Esophagus squamous epithelium (tissue), 5 donors: ENCODE results near the gene RBMS3. TPM values are rescaled to one million over a fixed set of nuclear protein-coding genes. Genes with fewer than 3 reads are reported as not detected.

ENCODE experiments used
- DNase-seq: peaks from one replicate; lab custom pipeline; 2025; lab: John Stamatoyannopoulos, UW
- H3K27ac ChIP-seq, 4 donors: fragments of 200-600 bp; sonication (generic); one replicate each; pipeline ENCODE4 v1.5.1; 2016 to 2019; ENCODE audit warnings: mild to moderate bottlenecking in 1 of 4
- H3K27me3 ChIP-seq, 4 donors: fragments of 200-600 bp; sonication (generic); 1 replicate in 3 of 4; 2 replicates in 1 of 4; pipeline versions ENCODE4 v1.5.1 to v1.6.0; 2017 to 2021; ENCODE audit warnings: antibody characterized with exemption in 1 of 4
- H3K36me3 ChIP-seq, 3 donors: fragments of 200-600 bp; sonication (generic); one replicate each; pipeline ENCODE4 v1.5.1; 2016 to 2019
- H3K4me1 ChIP-seq, 3 donors: fragments of 200-600 bp; sonication (generic); one replicate each; pipeline ENCODE4 v1.5.1; 2017 to 2019
- H3K4me3 ChIP-seq, 4 donors: fragments of 200-600 bp; sonication (generic); 1 replicate in 3 of 4; 2 replicates in 1 of 4; pipeline ENCODE4 v1.5.1; 2016 to 2019; ENCODE audit warnings: mild to moderate bottlenecking in 2 of 4, moderate library complexity in 1 of 4
- H3K9me3 ChIP-seq, 3 donors: fragments of 200-600 bp; sonication (generic); one replicate each; pipeline ENCODE4 v1.5.1; 2016 to 2019
- CTCF ChIP-seq, 6 experiments: fragments of 450-650 bp in 4 of 6; fragments of 200-600 bp in 2 of 6; sonication (generic) in 2 of 6; IDR thresholded peaks; one replicate each; pipeline ENCODE4 v1.5.1; 2016 to 2019; ENCODE audit warnings: antibody characterized with exemption in 6 of 6, mild to moderate bottlenecking in 4 of 6, moderate library complexity in 4 of 6
- POLR2A ChIP-seq, 4 donors: fragments of 450-650 bp; IDR thresholded peaks; one replicate each; pipeline ENCODE4 v1.6.1; 2017; ENCODE audit warnings: antibody characterized with exemption in 4 of 4, mild to moderate bottlenecking in 4 of 4, moderate library complexity in 3 of 4
- WGBS, 2 donors: methylation state at CpG; one replicate each; pipeline ENCODE4 v1.1.5; 2018; 5-methylcytosine and 5-hydroxymethylcytosine counted together
- intact Hi-C: fragments of 100-400 bp; cut with DNase I; formaldehyde crosslinking; loops from one replicate; pipeline ENCODE4 v1.15.0; 2022
- total RNA-seq, 4 donors: library from RNA; depleted of rRNA; stranded (reverse); fragments of >200 nt; gene quantifications; one replicate each; pipeline ENCODE4 v1.1.0, GENCODE V29; 2016
- donor health status: DM: yes; HTN: yes; CAD: no.

Gene RBMS3
- total RNA-seq, 4 donors from 2014 or later, result 0.57 to 35.7 (median 6.1) TPM

GRCh38 chr3:29912600-29913288 lies 631.9 kb downstream of the RBMS3 start:
- 86 to 94% methylated on average over 2 of the region's 2 CpGs for whole genome bisulfite sequencing, 2 donors
- intact Hi-C loops, result no loop called here
- TF ChIP-seq POLR2A (IDR thresholded peaks at IDR 0.05), result no peak
- TF ChIP-seq CTCF (IDR thresholded peaks at IDR 0.05), result no peak
- no peaks in the 10 kb centered on the region for H3K9me3 ChIP-seq
- H3K27me3 ChIP-seq, result no peaks in the 10 kb centered on the region
- no peaks in the 10 kb centered on the region for H3K36me3 ChIP-seq
- H3K27ac ChIP-seq, result no peak overlapping the region
- no peak for DNase-seq
- no peak overlapping the region for H3K4me3 ChIP-seq
- peaks cover 0 to 13% (median 0%) of the 10 kb centered on the region in 3 donors for H3K4me1 ChIP-seq

- intact Hi-C loops, result no loop called here
- TF ChIP-seq POLR2A (IDR thresholded peaks at IDR 0.05), result no peak
- TF ChIP-seq CTCF (IDR thresholded peaks at IDR 0.05), result no peak
- 20 to 27% methylated on average over 3 of the region's 3 CpGs for WGBS, 2 donors
- H3K27ac ChIP-seq, result no peak overlapping the region
- H3K36me3 ChIP-seq, result no peaks in the 10 kb centered on the region
- peaks cover 0 to 13% (median 0%) of the 10 kb centered on the region in 3 donors for H3K4me1 ChIP-seq
- no peak for DNase-seq
- H3K27me3 ChIP-seq, result no peaks in the 10 kb centered on the region
- no peaks in the 10 kb centered on the region for H3K9me3 ChIP-seq
- no peak overlapping the region for H3K4me3 ChIP-seq
Measured at GRCh38 chr3:29914861-29915524, 634.1 kb downstream of the RBMS3 start.

- H3K4me1 ChIP-seq, result peaks cover 0 to 26% (median 6%) of the 10 kb centered on the region in 3 donors
- H3K36me3 ChIP-seq, result no peaks in the 10 kb centered on the region
- DNase-seq, result no peak
- H3K4me3 ChIP-seq, result no peak overlapping the region
- H3K27ac ChIP-seq, result no peak overlapping the region
- H3K9me3 ChIP-seq, result no peaks in the 10 kb centered on the region
- intact Hi-C loops, result no loop called here
- TF ChIP-seq POLR2A (IDR thresholded peaks at IDR 0.05) (no peak), CTCF (IDR thresholded peaks at IDR 0.05) (no peak)
- H3K27me3 ChIP-seq, result no peaks in the 10 kb centered on the region
- WGBS, 2 donors, result 80 to 85% methylated on average over 1 of the region's 1 CpG
Measured at GRCh38 chr3:29919571-29919970, 638.7 kb downstream of the RBMS3 start.

GRCh38 chr3:29922992-29923746 lies 642.3 kb downstream of the RBMS3 start:
- WGBS, 2 donors, result 31 to 33% methylated on average over 5 of the region's 5 CpGs
- H3K36me3 ChIP-seq, result no peaks in the 10 kb centered on the region
- H3K27ac ChIP-seq, result peak overlapping the region in 2 of 4 donors; percentile 32 to 50
- TF ChIP-seq POLR2A (IDR thresholded peaks at IDR 0.05) (no peak), CTCF (IDR thresholded peaks at IDR 0.05) (no peak)
- no peaks in the 10 kb centered on the region for H3K27me3 ChIP-seq
- no peak overlapping the region for H3K4me3 ChIP-seq
- peaks cover 0 to 15% (median 6%) of the 10 kb centered on the region in 3 donors for H3K4me1 ChIP-seq
- no peaks in the 10 kb centered on the region for H3K9me3 ChIP-seq
- intact Hi-C loops, result no loop called here
- no peak for DNase-seq
